H9 (cell line): ENCODE results near the gene EPHA1. TPM values are rescaled to one million over a fixed set of nuclear protein-coding genes. Genes with fewer than 3 reads are reported as not detected.

Experiments used
- DNase-seq: peaks from one replicate; pipeline ENCODE4 v3.0.0-alpha.2; 2017
- H2AFZ ChIP-seq: one replicate; pipeline ENCODE4 v1.6.1; 2013; ENCODE audit warnings: mild to moderate bottlenecking, low read length, control low read depth, moderate library complexity
- H2AK5ac ChIP-seq: 2 replicates; pipeline ENCODE4 v1.6.1; 2013; ENCODE audit warnings: low read length, control low read depth, mixed read lengths; ENCODE audit not compliant: insufficient read length
- H2BK120ac ChIP-seq: one replicate; pipeline ENCODE4 v1.6.1; 2013; ENCODE audit warnings: low read depth, mild to moderate bottlenecking, low read length, control low read depth, inconsistent platforms; ENCODE audit not compliant: poor library complexity, severe bottlenecking
- H2BK12ac ChIP-seq: 2 replicates; pipeline ENCODE4 v1.6.1; 2013; ENCODE audit warnings: low read length, control low read depth, mixed read lengths, low read depth; ENCODE audit not compliant: insufficient read length
- H2BK15ac ChIP-seq: 2 replicates; pipeline ENCODE4 v1.6.1; 2013; ENCODE audit warnings: low read depth, low read length, control low read depth
- H2BK20ac ChIP-seq: one replicate; pipeline ENCODE4 v1.6.1; 2013; ENCODE audit warnings: low read depth, mild to moderate bottlenecking, low read length, control low read depth, inconsistent platforms; ENCODE audit not compliant: poor library complexity, severe bottlenecking
- H2BK5ac ChIP-seq: 2 replicates; pipeline ENCODE4 v1.6.1; 2013; ENCODE audit warnings: low read length, control low read depth, mixed read lengths; ENCODE audit not compliant: insufficient read length
- H3K14ac ChIP-seq: 2 replicates; pipeline ENCODE4 v1.6.1; 2013; ENCODE audit warnings: low read length, control low read depth; ENCODE audit not compliant: insufficient read depth
- H3K18ac ChIP-seq: 2 replicates; pipeline ENCODE4 v1.6.1; 2013; ENCODE audit warnings: low read depth, mild to moderate bottlenecking, mixed read lengths, low read length, control low read depth; ENCODE audit not compliant: insufficient read length
- H3K23ac ChIP-seq: 2 replicates; pipeline ENCODE4 v1.6.1; 2013; ENCODE audit warnings: low read length, control low read depth, mixed read lengths, low read depth; ENCODE audit not compliant: insufficient read length
- H3K23me2 ChIP-seq: 2 replicates; pipeline ENCODE4 v1.6.1; 2013; ENCODE audit warnings: low read depth, mild to moderate bottlenecking, mixed read lengths, low read length, control low read depth; ENCODE audit not compliant: insufficient read length, poor library complexity, severe bottlenecking
- H3K27ac ChIP-seq: 2 replicates; pipeline ENCODE4 v1.5.1; 2013; ENCODE audit warnings: low read length, control low read depth, mixed read lengths, low read depth; ENCODE audit not compliant: insufficient read length
- H3K27me3 ChIP-seq: 2 replicates; pipeline ENCODE4 v1.6.1; 2013; ENCODE audit warnings: low read length, control low read depth, inconsistent platforms; ENCODE audit not compliant: insufficient read depth
- H3K4ac ChIP-seq: 2 replicates; pipeline ENCODE4 v1.6.1; 2013; ENCODE audit warnings: low read depth, mild to moderate bottlenecking, control low read depth, inconsistent platforms, low read length, moderate library complexity
- H3K4me1 ChIP-seq: 2 replicates; pipeline ENCODE4 v1.6.1; 2013; ENCODE audit warnings: low read length, control low read depth, inconsistent platforms; ENCODE audit not compliant: insufficient read depth
- H3K4me2 ChIP-seq: 2 replicates; pipeline ENCODE4 v1.6.1; 2013; ENCODE audit warnings: low read length, control low read depth, mixed read lengths; ENCODE audit not compliant: insufficient read length, insufficient read depth
- H3K56ac ChIP-seq: 2 replicates; pipeline ENCODE4 v1.6.1; 2013; ENCODE audit warnings: low read depth, mild to moderate bottlenecking, mixed read lengths, low read length, control low read depth; ENCODE audit not compliant: insufficient read length
- H3K79me1 ChIP-seq: 2 replicates; pipeline ENCODE4 v1.6.1; 2013; ENCODE audit warnings: low read depth, mild to moderate bottlenecking, moderate library complexity, low read length, control low read depth, inconsistent platforms; ENCODE audit not compliant: insufficient read depth, poor library complexity, severe bottlenecking
- H3K79me2 ChIP-seq: 2 replicates; pipeline ENCODE4 v1.6.1; 2013; ENCODE audit warnings: low read length, control low read depth, inconsistent platforms; ENCODE audit not compliant: insufficient read depth
- H3K9ac ChIP-seq: 2 replicates; pipeline ENCODE4 v1.6.1; 2013; ENCODE audit warnings: low read length, control low read depth, mixed read lengths; ENCODE audit not compliant: insufficient read length; ENCODE audit errors: extremely low read depth
- H3K9me3 ChIP-seq: one replicate; pipeline ENCODE4 v1.6.1; 2013; ENCODE audit warnings: low read depth, low read length, inconsistent platforms; ENCODE audit not compliant: control insufficient read depth
- H3T11ph ChIP-seq: one replicate; pipeline ENCODE4 v1.6.1; 2013; ENCODE audit warnings: mild to moderate bottlenecking, low read length, control low read depth, inconsistent platforms
- H4K20me1 ChIP-seq: one replicate; pipeline ENCODE4 v1.6.1; 2013; ENCODE audit not compliant: control insufficient read depth, insufficient read length, insufficient read depth
- H4K5ac ChIP-seq: 2 replicates; pipeline ENCODE4 v1.6.1; 2013; ENCODE audit warnings: low read depth, mild to moderate bottlenecking, mixed read lengths, low read length, control low read depth; ENCODE audit not compliant: insufficient read length
- H4K8ac ChIP-seq: replicated peaks from 2 replicates; pipeline ENCODE4 v1.6.1; 2013; ENCODE audit warnings: low read length, control low read depth, mixed read lengths, low read depth; ENCODE audit not compliant: insufficient read length
- H4K91ac ChIP-seq: 2 replicates; pipeline ENCODE4 v1.6.1; 2013; ENCODE audit warnings: low read depth, mild to moderate bottlenecking, moderate library complexity, mixed read lengths, low read length, control low read depth; ENCODE audit not compliant: insufficient read length
- H3K27ac Mint-ChIP-seq, 3 experiments: 2 replicates in 2 of 3; 3 replicates in 1 of 3; pipeline ENCODE4 v1.8.0; 2020 to 2021; ENCODE audit warnings: mixed read lengths in 3 of 3, mild to moderate bottlenecking in 1 of 3, moderate library complexity in 1 of 3
- H3K27me3 Mint-ChIP-seq: 2 replicates; pipeline ENCODE4 v1.8.0; 2021; ENCODE audit warnings: low read depth, mild to moderate bottlenecking, moderate library complexity, mixed read lengths
- H3K36me3 Mint-ChIP-seq, 3 experiments: 2 replicates in 2 of 3; 3 replicates in 1 of 3; pipeline ENCODE4 v1.8.0; 2020 to 2021; ENCODE audit warnings: low read depth in 3 of 3, mixed read lengths in 3 of 3; ENCODE audit not compliant: insufficient read depth in 1 of 3
- H3K4me1 Mint-ChIP-seq, 2 experiments: 2 replicates each; pipeline ENCODE4 v1.8.0; 2020; ENCODE audit warnings: mixed read lengths in 2 of 2
- H3K4me3 Mint-ChIP-seq, 2 experiments: 2 replicates in 1 of 2; 3 replicates in 1 of 2; pipeline ENCODE4 v1.8.0; 2020 to 2021; ENCODE audit warnings: mild to moderate bottlenecking in 2 of 2, mixed read lengths in 2 of 2, moderate library complexity in 1 of 2
- H3K9me3 Mint-ChIP-seq, 2 experiments: 2 replicates in 1 of 2; 3 replicates in 1 of 2; pipeline ENCODE4 v1.8.0; 2020; ENCODE audit warnings: mild to moderate bottlenecking in 2 of 2, mixed read lengths in 2 of 2, moderate library complexity in 1 of 2
- CTCF ChIP-seq: fragments of 200-600 bp; sonication (generic); conservative IDR thresholded peaks from 3 replicates; pipeline ENCODE4 v1.8.0; 2021; ENCODE audit warnings: antibody characterized with exemption, mild to moderate bottlenecking
- WGBS: extraction: QIAGEN DNeasy Blood & Tissue Kit; methylation state at CpG from one replicate; pipeline ENCODE4 v1.1.7; 2013; ENCODE audit warnings: missing lambda C conversion rate, low lambda C conversion rate, mixed read lengths; ENCODE audit not compliant: insufficient read length; ENCODE audit errors: extremely low coverage; 5-methylcytosine and 5-hydroxymethylcytosine counted together
- total RNA-seq: library from RNA; stranded (reverse); gene quantifications from 2 replicates; pipeline ENCODE4 v1.2.1, GENCODE V29; 2021

Gene EPHA1
- total RNA-seq, 1 experiment from 2014 or later = 109 TPM

DNA sequence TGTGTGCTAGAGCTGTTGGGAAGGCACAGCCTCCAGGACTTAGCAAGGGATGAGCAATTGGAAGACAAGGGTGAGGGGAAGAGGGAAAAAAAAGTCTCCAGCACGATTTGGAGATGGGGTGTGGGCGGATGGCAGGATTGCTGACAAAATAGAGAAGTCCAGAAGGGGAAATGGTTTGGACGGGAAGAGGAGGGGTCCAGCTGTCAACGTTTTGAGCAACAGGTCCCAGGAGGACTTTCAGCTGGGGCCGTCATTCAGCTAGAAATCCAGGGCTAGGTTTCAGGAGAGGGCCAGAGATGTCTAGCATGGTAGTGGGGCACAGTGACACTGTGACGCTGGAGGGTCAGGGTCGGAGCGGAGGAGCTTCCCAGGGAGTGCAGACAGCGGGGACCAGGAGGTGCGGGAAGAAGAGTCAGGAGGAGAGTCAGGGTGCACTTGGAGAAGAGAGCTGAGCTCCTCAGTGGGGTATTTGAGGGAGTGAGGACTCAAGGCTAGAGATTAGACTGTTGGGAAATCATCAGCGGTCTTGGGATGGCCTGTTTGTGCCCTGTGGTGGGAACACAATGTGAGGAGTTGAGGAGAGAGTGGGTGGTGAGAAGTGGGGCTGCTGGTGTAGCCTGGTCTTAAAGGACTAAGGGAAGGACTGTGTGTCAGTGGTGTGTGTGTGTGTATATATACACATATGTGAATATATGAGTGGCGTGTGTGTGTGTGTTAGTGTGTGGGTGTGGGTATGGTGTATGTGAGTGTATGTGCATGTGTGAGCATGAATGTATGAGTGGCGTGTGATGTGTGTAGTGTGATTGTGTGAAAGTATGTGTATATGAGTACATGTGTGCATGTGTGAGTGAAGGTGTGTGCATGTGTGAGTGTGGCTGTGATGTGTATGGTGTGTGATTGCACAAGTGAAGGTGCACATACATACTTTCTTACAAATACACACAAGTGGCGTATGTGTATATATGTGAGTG is 23.7 kb downstream of the EPHA1 start:
- Histone ChIP-seq H2BK15ac (no peak overlapping the region), H2BK5ac (no peak overlapping the region), H3K79me1 (peaks cover 5% of the 10 kb centered on the region), H3K18ac (no peak overlapping the region), H4K8ac (no peak overlapping the region), H4K91ac (no peak overlapping the region), H3T11ph (no peak overlapping the region), H2AFZ (no peak overlapping the region), H4K20me1 (peaks cover 2% of the 10 kb centered on the region), H3K56ac (no peak overlapping the region), H2BK120ac (no peak overlapping the region), H3K27me3 (no peaks in the 10 kb centered on the region), H3K4me2 (no peak overlapping the region), H4K5ac (peak overlapping the region; percentile 66), H3K79me2 (peaks cover 17% of the 10 kb centered on the region; the same call in 1 of the 2 replicates), H2AK5ac (no peak overlapping the region), H3K9ac (no peak overlapping the region), H3K4me1 (peaks cover 5% of the 10 kb centered on the region; the same call in 1 of the 2 replicates), H2BK12ac (no peak overlapping the region), H3K9me3 (no peaks in the 10 kb centered on the region), H3K23ac (no peak overlapping the region), H3K27ac (no peak overlapping the region), H3K14ac (no peak overlapping the region), H3K4ac (no peak overlapping the region), H3K23me2 (peaks cover 12% of the 10 kb centered on the region), H2BK20ac (no peak overlapping the region)
- no peaks in the 10 kb centered on the region for H3K9me3 Mint-ChIP-seq
- WGBS = 100% methylated on average over 2 of the region's 14 CpGs
- H3K4me3 Mint-ChIP-seq = no peak overlapping the region
- H3K4me1 Mint-ChIP-seq = peaks cover 11 to 14% of the 10 kb centered on the region in 2 experiments
- no peak for TF ChIP-seq CTCF
- peak; percentile 31 for DNase-seq
- peaks cover 20 to 25% (median 24%) of the 10 kb centered on the region in 3 experiments for H3K36me3 Mint-ChIP-seq
- no peaks in the 10 kb centered on the region; the same call in 1 of the 2 replicates for H3K27me3 Mint-ChIP-seq
- H3K27ac Mint-ChIP-seq = no peak overlapping the region
